ENCODE data around the gene RBM46.

DNA sequence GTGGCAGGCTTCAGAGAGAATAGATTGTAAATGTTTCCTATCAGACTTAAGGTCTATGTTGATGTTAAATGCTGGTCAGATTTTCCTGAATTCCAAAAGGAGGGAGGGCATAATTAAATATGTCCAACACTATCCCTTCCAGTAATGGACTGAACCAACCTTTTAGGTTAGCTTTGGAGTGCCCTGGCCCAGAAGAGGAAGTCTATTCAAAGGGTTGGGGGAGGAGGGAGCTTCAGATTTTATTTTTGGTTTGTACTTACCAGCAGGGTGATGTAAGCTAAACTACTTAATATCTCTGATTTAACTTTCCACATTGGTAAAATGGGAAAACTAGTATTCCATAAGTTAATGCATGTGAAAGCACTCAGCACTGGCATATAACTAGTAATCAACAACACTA lies 91.1 kb downstream of the RBM46 start:
- TF ChIP-seq EZH2 (IDR thresholded peaks at IDR 0.05; ENCODE audit: insufficient read depth, poor library complexity, severe bottlenecking), result no peak
- no peak for TF ChIP-seq EZH2phosphoT487 (IDR thresholded peaks at IDR 0.05; ENCODE audit: insufficient read depth, low read depth)
